SU-DHL-6 (cell line): ENCODE measurements around the gene C1QA.

ENCODE experiments used
- H2AFZ ChIP-seq: fragments of 200-600 bp; sonication (generic); 2 replicates; pipeline ENCODE4 v1.6.1; 2014; ENCODE audit warnings: low read depth, mild to moderate bottlenecking, moderate library complexity, mixed read lengths, antibody characterized with exemption, low read length; ENCODE audit not compliant: severe bottlenecking
- H3F3A ChIP-seq: fragments of 200-600 bp; shearing (Covaris generic); 2 replicates; pipeline ENCODE4 v1.6.0; 2016; ENCODE audit warnings: antibody characterized with exemption, mild to moderate bottlenecking; ENCODE audit not compliant: insufficient read depth
- H3K27ac ChIP-seq: fragments of 200-600 bp; sonication (generic); 2 replicates; pipeline ENCODE4 v1.5.1; 2016; ENCODE audit warnings: low read depth, mild to moderate bottlenecking, low read length, moderate library complexity, mixed read lengths
- H3K27me3 ChIP-seq: fragments of 200-600 bp; sonication (generic), shearing (Covaris generic); 2 replicates; pipeline ENCODE4 v1.6.0; 2014; ENCODE audit warnings: mild to moderate bottlenecking, low read length
- H3K36me3 ChIP-seq: fragments of 200-600 bp; sonication (generic); 2 replicates; pipeline ENCODE4 v1.6.1; 2014; ENCODE audit warnings: mild to moderate bottlenecking, low read length, mixed read lengths
- H3K4me2 ChIP-seq: fragments of 300-600, 200-600 bp; shearing (Covaris generic), sonication (generic); 2 replicates; pipeline ENCODE4 v1.6.0; 2014; ENCODE audit warnings: low read length, low read depth, mild to moderate bottlenecking; ENCODE audit not compliant: poor library complexity, severe bottlenecking
- H3K4me3 ChIP-seq: fragments of 200-600 bp; sonication (generic); 2 replicates; pipeline ENCODE4 v1.5.1; 2014; ENCODE audit warnings: antibody characterized with exemption, low read length, mild to moderate bottlenecking, mixed read lengths; ENCODE audit not compliant: insufficient read depth, poor library complexity, severe bottlenecking
- H3K79me2 ChIP-seq: fragments of 200-600 bp; sonication (generic); 2 replicates; pipeline ENCODE4 v1.6.1; 2014; ENCODE audit warnings: mild to moderate bottlenecking, low read length, moderate library complexity; ENCODE audit not compliant: insufficient read depth
- H3K9ac ChIP-seq: fragments of 200-600 bp; sonication (generic); 2 replicates; pipeline ENCODE4 v1.7.0; 2014; ENCODE audit warnings: mild to moderate bottlenecking, low read length
- H3K9me2 ChIP-seq: fragments of 200-600 bp; sonication (generic); replicated peaks from 2 replicates; pipeline ENCODE4 v1.6.1; 2014; ENCODE audit warnings: low read length; ENCODE audit not compliant: insufficient read depth
- H3K9me3 ChIP-seq: fragments of 200-600 bp; sonication (generic); 2 replicates; pipeline ENCODE4 v1.6.1; 2014; ENCODE audit warnings: low read length, mixed read lengths; ENCODE audit not compliant: insufficient read depth
- H4K20me1 ChIP-seq: fragments of 200-600 bp; sonication (generic); 2 replicates; pipeline ENCODE4 v1.6.1; 2014; ENCODE audit warnings: low read depth, mild to moderate bottlenecking, antibody characterized with exemption, low read length, moderate library complexity, mixed read lengths
- CTCF ChIP-seq: fragments of 200-600 bp; sonication (generic); IDR thresholded peaks from one replicate; pipeline ENCODE4 v1.5.1; 2017; ENCODE audit warnings: antibody characterized with exemption, mild to moderate bottlenecking, low read length, moderate library complexity; ENCODE audit not compliant: insufficient read depth, poor library complexity, severe bottlenecking
- EZH2phosphoT487 ChIP-seq: fragments of 200-600 bp; sonication (generic), shearing (Covaris generic); conservative IDR thresholded peaks from 2 replicates; pipeline ENCODE4 v1.6.1; 2018; ENCODE audit warnings: mild to moderate bottlenecking, antibody characterized with exemption, low read length, moderate library complexity, mixed read lengths

Gene C1QA

GRCh38 chr1:22680726-22681125, 44.3 kb downstream of the C1QA start:
- no peaks in the 10 kb centered on the region for H3K27me3 ChIP-seq
- H3K36me3 ChIP-seq = no peaks in the 10 kb centered on the region
- H4K20me1 ChIP-seq = no peaks in the 10 kb centered on the region
- no peak overlapping the region for H3K9ac ChIP-seq
- no peak overlapping the region for H3K4me2 ChIP-seq
- no peak overlapping the region for H3K27ac ChIP-seq
- TF ChIP-seq CTCF = no peak
- TF ChIP-seq EZH2phosphoT487 = no peak
- H3K4me3 ChIP-seq = no peak overlapping the region
- no peak overlapping the region for H2AFZ ChIP-seq
- H3F3A ChIP-seq = no peaks in the 10 kb centered on the region
- H3K9me2 ChIP-seq = no peaks in the 10 kb centered on the region
- no peaks in the 10 kb centered on the region for H3K79me2 ChIP-seq
- H3K9me3 ChIP-seq = no peaks in the 10 kb centered on the region

GRCh38 chr1:22681556-22682276, 45.3 kb downstream of the C1QA start:
- Histone ChIP-seq H3K36me3 (no peaks in the 10 kb centered on the region), H3K4me2 (no peak overlapping the region), H3K27ac (no peak overlapping the region), H3K27me3 (no peaks in the 10 kb centered on the region), H4K20me1 (no peaks in the 10 kb centered on the region), H3F3A (no peaks in the 10 kb centered on the region), H3K4me3 (no peak overlapping the region), H3K9me2 (no peaks in the 10 kb centered on the region), H3K9ac (no peak overlapping the region), H3K9me3 (no peaks in the 10 kb centered on the region), H2AFZ (no peak overlapping the region), H3K79me2 (no peaks in the 10 kb centered on the region)
- TF ChIP-seq EZH2phosphoT487 = no peak
- TF ChIP-seq CTCF = no peak

GRCh38 chr1:22683547-22683946, 47.1 kb downstream of the C1QA start:
- TF ChIP-seq EZH2phosphoT487 = no peak
- TF ChIP-seq CTCF = no peak
- Histone ChIP-seq H2AFZ (no peak overlapping the region), H4K20me1 (no peaks in the 10 kb centered on the region), H3K79me2 (no peaks in the 10 kb centered on the region), H3K4me2 (no peak overlapping the region), H3F3A (no peaks in the 10 kb centered on the region), H3K27ac (no peak overlapping the region), H3K9me2 (no peaks in the 10 kb centered on the region), H3K9me3 (no peaks in the 10 kb centered on the region), H3K4me3 (no peak overlapping the region), H3K9ac (no peak overlapping the region), H3K36me3 (no peaks in the 10 kb centered on the region), H3K27me3 (no peaks in the 10 kb centered on the region)
